GM21360 (cell line): ENCODE results near the gene NTN1.
"Not testable (repeated sequence)": the region's sequence is repeated elsewhere in the genome, so short reads cannot be mapped to it uniquely, and the experiment has no call there.

Experiments used
- ATAC-seq: cut with Tn5 transposase; IDR thresholded peaks from one replicate; pipeline ENCODE4 v1.9.1; 2021; ENCODE audit warnings: mild to moderate bottlenecking, moderate library complexity; ENCODE audit not compliant: unreplicated experiment

The NTN1 gene

GRCh38 chr17:9080296-9080914 is 59.1 kb downstream of the NTN1 start:
- no peak for ATAC-seq

- no peak for ATAC-seq
These were observed 59.7 kb downstream of the NTN1 start for GRCh38 chr17:9080983-9081382.

- ATAC-seq: no peak
These were observed 65.3 kb downstream of the NTN1 start for GRCh38 chr17:9086577-9086976.

- ATAC-seq: no peak
These were observed 66.6 kb downstream of the NTN1 start for GRCh38 chr17:9087921-9088320.

- ATAC-seq: no peak
These were observed 69.4 kb downstream of the NTN1 start for GRCh38 chr17:9090641-9091096.

GRCh38 chr17:9094193-9094592 is 72.9 kb downstream of the NTN1 start:
- no peak for ATAC-seq

- ATAC-seq: no peak
These were observed 74.1 kb downstream of the NTN1 start for GRCh38 chr17:9095390-9095789.

- no peak for ATAC-seq
These were observed 77.0 kb downstream of the NTN1 start for GRCh38 chr17:9098242-9098825.

GRCh38 chr17:9101356-9101755 is 80.0 kb downstream of the NTN1 start:
- ATAC-seq: no peak

- not testable (repeated sequence) for ATAC-seq
These were observed 81.9 kb downstream of the NTN1 start for GRCh38 chr17:9103193-9103592.

GRCh38 chr17:9104370-9105041 is 83.2 kb downstream of the NTN1 start:
- no peak for ATAC-seq

- no peak for ATAC-seq
These were observed 84.0 kb downstream of the NTN1 start for GRCh38 chr17:9105068-9105868.

GRCh38 chr17:9106278-9106677 is 85.0 kb downstream of the NTN1 start:
- ATAC-seq: not testable (repeated sequence)

GRCh38 chr17:9107527-9107926 is 86.2 kb downstream of the NTN1 start:
- no peak for ATAC-seq

- no peak for ATAC-seq
These were observed 86.8 kb downstream of the NTN1 start for GRCh38 chr17:9108146-9108545.

GRCh38 chr17:9109933-9110332 is 88.6 kb downstream of the NTN1 start:
- ATAC-seq: no peak

- ATAC-seq: no peak
These were observed 89.2 kb downstream of the NTN1 start for GRCh38 chr17:9110501-9110900.

- ATAC-seq: no peak
These were observed 94.2 kb downstream of the NTN1 start for GRCh38 chr17:9115214-9116191.

- no peak for ATAC-seq
These were observed 95.1 kb downstream of the NTN1 start for GRCh38 chr17:9116311-9116835.
